Peyer's patch (tissue), 4 donors: ENCODE measurements around the gene PRR14L. TPM values are rescaled to one million over a fixed set of nuclear protein-coding genes. Genes with fewer than 3 reads are reported as not detected.
A peak's percentile ranks its signal among the peaks of the same experiment; 100 is the strongest.
"Not testable (repeated sequence)": the region's sequence is repeated elsewhere in the genome, so short reads cannot be mapped to it uniquely, and the experiment has no call there.

Experiments used
- DNase-seq, 3 donors: peaks; one replicate each; pipeline ENCODE4 v3.0.0-alpha.2; 2017 to 2019
- H3K27ac ChIP-seq, 4 donors: fragments of 200-600 bp; sonication (generic); one replicate each; pipeline ENCODE4 v1.5.1; 2016 to 2019
- H3K27me3 ChIP-seq, 2 donors: fragments of 200-600 bp; sonication (generic); one replicate each; pipeline ENCODE4 v1.5.1; 2019
- H3K36me3 ChIP-seq, 3 donors: fragments of 200-600 bp; sonication (generic); one replicate each; pipeline ENCODE4 v1.5.1; 2016 to 2019
- H3K4me1 ChIP-seq, 4 donors: fragments of 200-600 bp; sonication (generic); one replicate each; pipeline ENCODE4 v1.5.1; 2016 to 2019
- H3K4me3 ChIP-seq, 4 donors: fragments of 200-600 bp; sonication (generic); 1 replicate in 3 of 4; 2 replicates in 1 of 4; pipeline ENCODE4 v1.5.1; 2016 to 2019; ENCODE audit warnings: mild to moderate bottlenecking in 1 of 4
- H3K9me3 ChIP-seq, 4 donors: fragments of 200-600 bp; sonication (generic); one replicate each; pipeline ENCODE4 v1.5.1; 2016 to 2019; ENCODE audit warnings: mild to moderate bottlenecking in 1 of 4
- POLR2A ChIP-seq, 2 donors: fragments of 450-650 bp; IDR thresholded peaks; one replicate each; pipeline ENCODE4 v1.5.1; 2017; ENCODE audit warnings: antibody characterized with exemption in 2 of 2, mild to moderate bottlenecking in 2 of 2, moderate library complexity in 2 of 2
- total RNA-seq, 4 donors: library from RNA; depleted of rRNA; stranded (reverse); fragments of >200 nt; gene quantifications; one replicate each; pipeline ENCODE4 v1.1.0, GENCODE V29; 2016
- TF ChIP-seq, protein P1 (sequence below), 6 experiments: fragments of 450-650 bp in 4 of 6; fragments of 200-600 bp in 2 of 6; sonication (generic) in 1 of 6; IDR thresholded peaks; one replicate each; pipeline ENCODE4 v1.5.1; 2017 to 2019; ENCODE audit warnings: antibody characterized with exemption in 6 of 6, mild to moderate bottlenecking in 3 of 6, moderate library complexity in 1 of 6

Gene PRR14L
- total RNA-seq, result 10 to 100 TPM; 51.7 to 71.0 (median 58.9) TPM

DNA sequence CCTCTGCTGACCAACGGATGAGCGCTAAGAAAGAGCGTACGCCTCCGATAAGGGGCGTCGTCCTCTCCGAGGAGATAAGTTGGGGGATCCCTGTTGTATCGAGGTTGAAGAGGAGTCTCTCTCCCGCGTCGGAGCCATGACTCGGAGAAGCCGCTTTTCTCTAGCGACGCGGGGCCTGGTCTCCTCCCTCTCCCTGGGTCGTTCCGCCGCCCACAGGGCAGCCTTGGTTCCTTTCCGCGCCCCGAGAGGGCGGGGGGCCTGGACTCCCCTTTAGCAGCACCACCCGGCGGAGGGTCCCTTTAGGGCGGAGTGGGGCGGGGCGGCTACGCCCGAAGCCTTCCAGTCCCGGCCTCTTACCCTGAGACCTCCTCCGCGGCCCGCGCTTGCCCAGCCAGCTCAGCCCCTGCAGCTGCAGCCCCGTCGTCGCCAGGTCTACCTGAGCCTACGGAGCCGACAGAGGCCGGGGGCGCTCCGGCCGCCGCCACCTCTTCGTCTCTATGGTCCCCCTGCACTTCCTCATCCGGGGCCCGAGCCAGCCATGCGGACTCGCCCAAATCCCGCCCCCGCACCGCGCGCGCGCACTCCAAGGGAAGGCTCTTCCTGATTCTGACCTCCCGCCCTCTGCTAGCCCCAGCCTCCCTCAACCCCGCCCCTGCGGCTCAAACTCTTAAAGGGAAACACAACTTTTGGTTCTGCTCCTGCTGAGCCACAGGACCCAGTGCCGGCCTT lies at the start of gene PRR14L:
Gene PRR14L, minus strand, starts transcription at position 497 of the 729 bp plus-strand sequence. CDS start 11,272 bp downstream, outside the sequence.
- Histone ChIP-seq H3K4me1 (peaks cover 2 to 44% (median 10%) of the 10 kb centered on the region in 4 donors), H3K27ac (peak within 1 kb of the TSS; percentile 83 to 88 (median 85)), H3K27me3 (no peaks in the 10 kb centered on the region), H3K36me3 (no peaks in the 10 kb centered on the region), H3K4me3 (peak within 1 kb of the TSS; percentile 80 to 90 (median 83)), H3K9me3 (no peaks in the 10 kb centered on the region)
- peak; percentile 88 to 94 for TF ChIP-seq POLR2A (IDR thresholded peaks at IDR 0.05)
- TF ChIP-seq, protein P1, sequence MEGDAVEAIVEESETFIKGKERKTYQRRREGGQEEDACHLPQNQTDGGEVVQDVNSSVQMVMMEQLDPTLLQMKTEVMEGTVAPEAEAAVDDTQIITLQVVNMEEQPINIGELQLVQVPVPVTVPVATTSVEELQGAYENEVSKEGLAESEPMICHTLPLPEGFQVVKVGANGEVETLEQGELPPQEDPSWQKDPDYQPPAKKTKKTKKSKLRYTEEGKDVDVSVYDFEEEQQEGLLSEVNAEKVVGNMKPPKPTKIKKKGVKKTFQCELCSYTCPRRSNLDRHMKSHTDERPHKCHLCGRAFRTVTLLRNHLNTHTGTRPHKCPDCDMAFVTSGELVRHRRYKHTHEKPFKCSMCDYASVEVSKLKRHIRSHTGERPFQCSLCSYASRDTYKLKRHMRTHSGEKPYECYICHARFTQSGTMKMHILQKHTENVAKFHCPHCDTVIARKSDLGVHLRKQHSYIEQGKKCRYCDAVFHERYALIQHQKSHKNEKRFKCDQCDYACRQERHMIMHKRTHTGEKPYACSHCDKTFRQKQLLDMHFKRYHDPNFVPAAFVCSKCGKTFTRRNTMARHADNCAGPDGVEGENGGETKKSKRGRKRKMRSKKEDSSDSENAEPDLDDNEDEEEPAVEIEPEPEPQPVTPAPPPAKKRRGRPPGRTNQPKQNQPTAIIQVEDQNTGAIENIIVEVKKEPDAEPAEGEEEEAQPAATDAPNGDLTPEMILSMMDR (IDR thresholded peaks at IDR 0.05), result peak in 3 of 6 experiments; percentile 1 to 27 (median 9)
- peak; percentile 99 for DNase-seq

DNA sequence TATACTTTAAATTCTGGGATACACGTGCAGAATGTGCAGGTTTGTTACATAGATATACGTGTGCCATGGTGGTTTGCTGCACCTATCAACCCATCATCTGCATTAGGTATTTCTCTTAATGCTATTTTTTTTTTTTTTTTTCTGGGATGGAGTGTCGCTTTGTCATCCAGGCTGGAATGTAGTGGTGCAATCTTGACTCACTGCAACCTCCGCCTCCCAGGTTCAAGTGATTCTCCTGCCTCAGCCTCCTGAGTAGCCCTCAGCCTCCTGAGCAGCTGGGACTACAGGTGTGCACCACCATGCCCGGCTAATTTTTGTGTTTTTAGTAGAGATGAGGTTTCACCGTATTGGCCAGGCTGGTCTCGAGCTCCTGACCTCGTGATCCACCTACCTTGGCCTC lies 49.4 kb upstream of the PRR14L start:
- DNase-seq, H3K4me3 ChIP-seq, H3K27ac ChIP-seq, H3K4me1 ChIP-seq, H3K9me3 ChIP-seq, H3K27me3 ChIP-seq: not testable (repeated sequence)
- H3K36me3 ChIP-seq, result peaks cover 0 to 91% (median 0%) of the 10 kb centered on the region in 3 donors

DNA sequence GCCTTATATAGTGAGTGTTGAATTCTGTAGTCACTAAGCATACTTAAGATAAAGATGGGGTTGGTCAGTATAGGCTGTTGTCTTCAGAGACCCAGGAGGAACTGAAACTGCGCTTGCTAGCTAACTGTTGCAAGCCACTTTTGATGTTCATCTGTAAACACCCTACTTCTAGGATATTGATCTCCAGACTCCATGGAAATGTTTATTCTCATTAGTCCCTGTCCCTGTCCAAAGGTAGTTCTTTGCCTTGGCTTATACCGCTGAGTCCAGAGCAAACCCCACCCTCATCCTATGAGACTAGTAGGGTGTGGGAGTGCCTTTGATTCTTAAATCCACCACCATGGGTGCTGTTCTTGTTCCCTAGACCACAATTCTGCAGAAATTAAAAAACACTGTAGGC lies 40.3 kb upstream of the PRR14L start:
- TF ChIP-seq POLR2A (IDR thresholded peaks at IDR 0.05), result no peak
- TF ChIP-seq, protein P1 (IDR thresholded peaks at IDR 0.05), result no peak
- H3K27ac ChIP-seq, result peak overlapping the region in 2 of 4 donors; percentile 21 to 70
- no peaks in the 10 kb centered on the region for H3K4me1 ChIP-seq
- H3K36me3 ChIP-seq, result peaks cover 0 to 34% (median under 1%) of the 10 kb centered on the region in 3 donors
- H3K27me3 ChIP-seq, result no peaks in the 10 kb centered on the region
- DNase-seq, result peak in 2 of 3 donors; percentile 34 to 47
- no peak overlapping the region for H3K4me3 ChIP-seq
- H3K9me3 ChIP-seq, result no peaks in the 10 kb centered on the region

DNA sequence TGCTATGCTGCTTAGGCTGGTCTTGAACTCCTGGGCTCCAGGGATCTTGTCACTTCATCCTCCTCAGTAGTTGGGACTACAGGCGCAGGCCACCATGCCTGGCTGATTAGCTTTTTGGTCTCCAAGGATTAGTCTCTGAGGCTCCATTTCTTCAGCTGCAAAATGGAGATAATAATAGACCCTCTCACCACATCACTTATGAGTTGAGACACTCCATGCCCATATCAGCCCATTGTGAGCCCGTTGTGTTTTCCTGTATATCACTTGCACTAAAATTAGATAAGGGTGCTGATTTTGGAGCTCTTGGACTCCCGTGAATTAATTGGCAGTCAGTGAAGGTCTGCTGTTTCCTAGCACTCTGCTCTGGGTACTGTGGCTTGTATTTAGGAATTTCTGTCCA lies 39.9 kb upstream of the PRR14L start:
- no peak for TF ChIP-seq POLR2A (IDR thresholded peaks at IDR 0.05)
- TF ChIP-seq, protein P1 (IDR thresholded peaks at IDR 0.05), result no peak
- DNase-seq, result peak in 1 of 3 donors; percentile 14
- H3K36me3 ChIP-seq, result peaks cover 0 to 36% (median 3%) of the 10 kb centered on the region in 3 donors
- H3K27me3 ChIP-seq, result no peaks in the 10 kb centered on the region
- H3K4me3 ChIP-seq, result no peak overlapping the region
- H3K27ac ChIP-seq, result peak overlapping the region in 2 of 4 donors; percentile 21 to 70
- H3K9me3 ChIP-seq, result no peaks in the 10 kb centered on the region
- no peaks in the 10 kb centered on the region for H3K4me1 ChIP-seq

DNA sequence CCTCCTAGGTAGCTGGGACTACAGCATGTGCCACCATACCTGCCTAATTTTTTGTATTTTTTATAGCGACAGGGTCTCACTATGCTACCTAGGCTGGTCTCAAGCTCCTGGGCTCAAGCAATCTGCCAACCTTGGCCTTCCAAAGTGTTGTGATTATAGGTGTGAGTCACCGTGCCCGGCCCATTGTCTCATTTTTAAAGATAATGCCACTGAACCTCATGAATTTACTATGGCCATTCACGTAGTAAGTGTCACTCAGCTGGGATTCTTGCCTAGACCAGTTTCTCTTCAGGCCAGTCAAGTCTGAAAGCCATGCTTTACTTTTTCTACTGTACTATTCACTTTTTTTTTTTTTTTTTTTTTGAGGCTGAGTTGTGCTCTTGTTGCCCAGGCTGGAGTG lies 26.3 kb upstream of the PRR14L start:
- H3K36me3 ChIP-seq, result peaks cover 0 to 74% (median 0%) of the 10 kb centered on the region in 3 donors
- H3K4me3 ChIP-seq, result no peak overlapping the region
- no peak for TF ChIP-seq POLR2A (IDR thresholded peaks at IDR 0.05)
- TF ChIP-seq, protein P1 (IDR thresholded peaks at IDR 0.05), result no peak
- peak in 1 of 3 donors; percentile 26 for DNase-seq
- no peaks in the 10 kb centered on the region for H3K4me1 ChIP-seq
- H3K9me3 ChIP-seq, result no peaks in the 10 kb centered on the region
- H3K27ac ChIP-seq, result no peak overlapping the region
- H3K27me3 ChIP-seq, result no peaks in the 10 kb centered on the region

DNA sequence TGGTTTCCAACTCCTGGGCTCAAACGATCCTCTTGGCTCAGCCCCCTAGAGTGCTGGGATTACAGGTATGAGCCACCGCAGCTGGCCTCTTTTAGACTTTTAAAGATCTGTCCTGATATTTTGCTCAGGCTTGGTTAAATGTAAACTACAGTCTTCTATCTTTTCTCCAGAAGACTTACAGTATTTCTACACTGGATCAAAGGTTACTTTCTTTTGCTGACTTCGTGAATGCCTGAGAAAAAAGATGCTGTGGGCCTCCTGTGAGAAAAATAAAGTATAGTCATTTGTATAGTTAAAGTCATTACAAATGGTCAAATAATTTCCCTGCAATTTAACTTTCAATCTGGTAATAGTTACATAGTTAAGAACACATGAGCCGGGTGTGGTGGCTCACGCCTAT lies 23.5 kb upstream of the PRR14L start:
- DNase-seq, result peak in 1 of 3 donors; percentile 5
- Histone ChIP-seq H3K4me1 (no peaks in the 10 kb centered on the region), H3K36me3 (peaks cover 0 to 78% (median 0%) of the 10 kb centered on the region in 3 donors), H3K4me3 (no peak overlapping the region), H3K27ac (no peak overlapping the region), H3K27me3 (no peaks in the 10 kb centered on the region), H3K9me3 (no peaks in the 10 kb centered on the region)
- TF ChIP-seq, protein P1 (IDR thresholded peaks at IDR 0.05), result no peak
- no peak for TF ChIP-seq POLR2A (IDR thresholded peaks at IDR 0.05)
